ENCODE data around the gene YBEY. TPM values are rescaled to one million over a fixed set of nuclear protein-coding genes. Genes with fewer than 3 reads are reported as not detected.

YBEY gene
- total RNA-seq, 1 donor from 2014 or later = 13.5 TPM

DNA sequence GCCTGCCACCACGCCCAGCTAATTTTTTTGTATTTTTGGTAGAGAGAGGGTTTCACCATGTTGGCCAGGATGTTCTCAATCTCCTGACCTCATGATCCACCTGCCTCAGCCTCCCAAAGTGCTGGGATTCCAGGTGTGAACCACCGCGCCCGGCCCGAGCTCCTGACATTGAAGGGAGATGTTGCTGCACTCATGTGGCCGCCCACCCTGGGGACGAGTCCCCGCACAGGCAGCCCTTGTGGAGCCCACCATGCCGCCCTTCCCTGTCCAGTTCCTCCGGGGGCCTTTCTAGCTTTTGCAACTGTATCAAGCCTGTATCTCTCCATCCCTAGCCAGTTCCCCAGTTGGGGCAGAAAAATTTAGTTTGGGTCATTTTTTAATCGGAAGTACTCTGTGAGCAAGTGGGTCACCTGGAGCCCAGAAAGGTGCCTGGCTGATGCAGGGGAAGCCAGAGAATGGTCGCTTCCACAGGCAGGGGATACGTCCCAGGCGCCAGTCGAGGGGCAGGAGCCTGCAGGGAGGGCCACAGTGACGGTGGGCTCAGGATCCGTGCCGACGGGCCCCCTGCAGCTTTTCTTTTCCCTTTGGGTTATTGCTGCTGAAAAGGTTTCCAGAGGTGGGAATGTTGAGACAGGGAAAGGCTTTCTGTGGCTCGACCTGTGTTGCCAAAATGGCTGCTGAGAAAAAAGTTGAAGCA, 58.2 kb downstream of the YBEY start:
- no peak overlapping the region for H3K27ac ChIP-seq (ENCODE audit: low read depth, low read length)
- Mint-ChIP-seq H3K4me3 (ENCODE audit: unreplicated experiment) (no peak overlapping the region), H3K36me3 (ENCODE audit: low read depth, unreplicated experiment) (peaks cover 26% of the 10 kb centered on the region), H3K4me1 (ENCODE audit: low read depth, unreplicated experiment) (peaks cover 2% of the 10 kb centered on the region), H3K27me3 (ENCODE audit: low read depth, unreplicated experiment) (no peaks in the 10 kb centered on the region), H3K9me3 (ENCODE audit: unreplicated experiment) (no peaks in the 10 kb centered on the region), H3K27ac (ENCODE audit: unreplicated experiment) (no peak overlapping the region)
- no peaks in the 10 kb centered on the region for H3K4me1 ChIP-seq (ENCODE audit: insufficient read depth, low read length)
- no peak overlapping the region for H2AFZ ChIP-seq (ENCODE audit: low read depth, low read length)
- no peak for FAIRE-seq
- H3K79me2 ChIP-seq (ENCODE audit: insufficient read depth, low read length) = peaks cover 41% of the 10 kb centered on the region
- H3K4me3 ChIP-seq (ENCODE audit: insufficient read depth, low read depth, low read length) = no peak overlapping the region
- no peak for DNase-seq (ENCODE audit: low read depth)
- peaks cover 20% of the 10 kb centered on the region for H4K20me1 ChIP-seq (ENCODE audit: insufficient read depth, low read length)
- H3K27me3 ChIP-seq (ENCODE audit: insufficient read depth, low read length) = no peaks in the 10 kb centered on the region
- peaks cover 12% of the 10 kb centered on the region for H3K36me3 ChIP-seq (ENCODE audit: insufficient read depth, low read length)
- H3K4me2 ChIP-seq (ENCODE audit: low read length) = no peak overlapping the region
- H3K9me3 ChIP-seq (ENCODE audit: insufficient read depth, low read depth, low read length) = no peaks in the 10 kb centered on the region
- H3K9ac ChIP-seq (ENCODE audit: low read length) = no peak overlapping the region
- TF ChIP-seq, protein P1, sequence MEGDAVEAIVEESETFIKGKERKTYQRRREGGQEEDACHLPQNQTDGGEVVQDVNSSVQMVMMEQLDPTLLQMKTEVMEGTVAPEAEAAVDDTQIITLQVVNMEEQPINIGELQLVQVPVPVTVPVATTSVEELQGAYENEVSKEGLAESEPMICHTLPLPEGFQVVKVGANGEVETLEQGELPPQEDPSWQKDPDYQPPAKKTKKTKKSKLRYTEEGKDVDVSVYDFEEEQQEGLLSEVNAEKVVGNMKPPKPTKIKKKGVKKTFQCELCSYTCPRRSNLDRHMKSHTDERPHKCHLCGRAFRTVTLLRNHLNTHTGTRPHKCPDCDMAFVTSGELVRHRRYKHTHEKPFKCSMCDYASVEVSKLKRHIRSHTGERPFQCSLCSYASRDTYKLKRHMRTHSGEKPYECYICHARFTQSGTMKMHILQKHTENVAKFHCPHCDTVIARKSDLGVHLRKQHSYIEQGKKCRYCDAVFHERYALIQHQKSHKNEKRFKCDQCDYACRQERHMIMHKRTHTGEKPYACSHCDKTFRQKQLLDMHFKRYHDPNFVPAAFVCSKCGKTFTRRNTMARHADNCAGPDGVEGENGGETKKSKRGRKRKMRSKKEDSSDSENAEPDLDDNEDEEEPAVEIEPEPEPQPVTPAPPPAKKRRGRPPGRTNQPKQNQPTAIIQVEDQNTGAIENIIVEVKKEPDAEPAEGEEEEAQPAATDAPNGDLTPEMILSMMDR (IDR thresholded peaks at IDR 0.05; ENCODE audit: insufficient read depth, low read depth, low read length) = no peak
- no peak for TF ChIP-seq EZH2 (IDR thresholded peaks at IDR 0.05; ENCODE audit: insufficient read depth, low read length)

DNA sequence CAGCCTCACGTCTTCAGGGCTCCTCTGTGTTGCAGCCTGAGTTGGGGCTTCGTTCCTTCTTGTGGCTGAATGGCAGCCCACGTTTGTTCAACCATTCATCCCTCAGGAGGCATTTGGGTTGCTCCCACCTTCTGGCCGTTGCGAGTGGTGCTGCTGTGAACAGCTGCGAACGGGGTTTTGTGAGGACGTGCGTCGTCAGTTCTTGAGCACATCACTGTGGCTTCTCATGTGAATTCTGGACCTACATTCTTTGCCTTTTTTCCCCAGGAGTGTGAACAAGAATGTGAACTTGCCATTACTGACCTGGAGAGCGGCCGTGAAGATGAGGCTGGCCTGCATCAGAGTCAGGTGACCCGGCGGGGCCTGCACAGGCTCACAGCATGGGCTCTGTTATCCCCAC, 59.7 kb downstream of the YBEY start:
- Histone ChIP-seq H3K79me2 (ENCODE audit: insufficient read depth, low read length) (peaks cover 33% of the 10 kb centered on the region), H3K4me1 (ENCODE audit: insufficient read depth, low read length) (no peaks in the 10 kb centered on the region), H3K9ac (ENCODE audit: low read length) (no peak overlapping the region), H3K4me3 (ENCODE audit: insufficient read depth, low read depth, low read length) (no peak overlapping the region), H3K27ac (ENCODE audit: low read depth, low read length) (no peak overlapping the region), H4K20me1 (ENCODE audit: insufficient read depth, low read length) (peaks cover 20% of the 10 kb centered on the region), H3K9me3 (ENCODE audit: insufficient read depth, low read depth, low read length) (no peaks in the 10 kb centered on the region), H3K27me3 (ENCODE audit: insufficient read depth, low read length) (no peaks in the 10 kb centered on the region), H2AFZ (ENCODE audit: low read depth, low read length) (no peak overlapping the region), H3K36me3 (ENCODE audit: insufficient read depth, low read length) (peaks cover 16% of the 10 kb centered on the region), H3K4me2 (ENCODE audit: low read length) (no peak overlapping the region)
- H3K4me3 Mint-ChIP-seq (ENCODE audit: unreplicated experiment) = no peak overlapping the region
- no peaks in the 10 kb centered on the region for H3K27me3 Mint-ChIP-seq (ENCODE audit: low read depth, unreplicated experiment)
- DNase-seq (ENCODE audit: low read depth) (no peak), FAIRE-seq (no peak)
- H3K9me3 Mint-ChIP-seq (ENCODE audit: unreplicated experiment) = no peaks in the 10 kb centered on the region
- peaks cover 2% of the 10 kb centered on the region for H3K4me1 Mint-ChIP-seq (ENCODE audit: low read depth, unreplicated experiment)
- H3K27ac Mint-ChIP-seq (ENCODE audit: unreplicated experiment) = no peak overlapping the region
- H3K36me3 Mint-ChIP-seq (ENCODE audit: low read depth, unreplicated experiment) = peaks cover 12% of the 10 kb centered on the region
- no peak for TF ChIP-seq EZH2 (IDR thresholded peaks at IDR 0.05; ENCODE audit: insufficient read depth, low read length)
- TF ChIP-seq, protein P1 (IDR thresholded peaks at IDR 0.05; ENCODE audit: insufficient read depth, low read depth, low read length) = no peak
